ENCODE measurements around the gene DSCAML1. TPM values are rescaled to one million over a fixed set of nuclear protein-coding genes. Genes with fewer than 3 reads are reported as not detected.

Gene DSCAML1
- total and polyA plus RNA-seq, 5 donors from 2014 or later, result 0.08 to 1.6 (median 0.30) TPM; not detected in 1

GRCh38 chr11:117588166-117588810 lies 208.7 kb downstream of the DSCAML1 start:
- Histone ChIP-seq H3K27ac (ENCODE audit: insufficient read depth, low read length, poor library complexity, severe bottlenecking) (no peak overlapping the region), H3K9me3 (ENCODE audit: control insufficient read depth in 2 of 2, low read length in 2 of 2) (no peaks in the 10 kb centered on the region), H3K4me1 (ENCODE audit: control insufficient read depth, insufficient read depth, low read length, poor library complexity, severe bottlenecking) (no peaks in the 10 kb centered on the region), H3K36me3 (ENCODE audit: control insufficient read depth, insufficient read depth, low read length) (no peaks in the 10 kb centered on the region), H3K27me3 (ENCODE audit: control insufficient read depth, insufficient read depth, low read length) (no peaks in the 10 kb centered on the region), H3K4me3 (ENCODE audit: low read depth, low read length) (no peak overlapping the region)
- H3K27ac Mint-ChIP-seq, result no peak overlapping the region
- peaks cover 25% of the 10 kb centered on the region for H3K27me3 Mint-ChIP-seq
- H3K36me3 Mint-ChIP-seq, result no peaks in the 10 kb centered on the region
- ATAC-seq (ENCODE audit: low read depth in 2 of 2) (no peak), DNase-seq (no peak)
- H3K9me3 Mint-ChIP-seq, result no peaks in the 10 kb centered on the region
- no peaks in the 10 kb centered on the region for H3K4me1 Mint-ChIP-seq
- H3K4me3 Mint-ChIP-seq, result no peak overlapping the region

- Mint-ChIP-seq H3K4me3 (no peak overlapping the region), H3K4me1 (no peaks in the 10 kb centered on the region)
Measured at GRCh38 chr11:117587416-117587815, 209.6 kb downstream of the DSCAML1 start.

GRCh38 chr11:117586392-117586791 lies 210.6 kb downstream of the DSCAML1 start:
- H3K4me3 Mint-ChIP-seq, result no peak overlapping the region
- Histone ChIP-seq H3K4me1 (ENCODE audit: control insufficient read depth, insufficient read depth, low read length, poor library complexity, severe bottlenecking) (no peaks in the 10 kb centered on the region), H3K27ac (ENCODE audit: insufficient read depth, low read length, poor library complexity, severe bottlenecking) (no peak overlapping the region), H3K4me3 (ENCODE audit: low read depth, low read length) (no peak overlapping the region), H3K9me3 (ENCODE audit: control insufficient read depth in 2 of 2, low read length in 2 of 2) (no peaks in the 10 kb centered on the region), H3K36me3 (ENCODE audit: control insufficient read depth, insufficient read depth, low read length) (no peaks in the 10 kb centered on the region), H3K27me3 (ENCODE audit: control insufficient read depth, insufficient read depth, low read length) (no peaks in the 10 kb centered on the region)
- ATAC-seq (ENCODE audit: low read depth in 2 of 2) (no peak), DNase-seq (no peak)
- H3K27me3 Mint-ChIP-seq, result peaks cover 27% of the 10 kb centered on the region
- no peaks in the 10 kb centered on the region for H3K4me1 Mint-ChIP-seq
- no peaks in the 10 kb centered on the region for H3K36me3 Mint-ChIP-seq
- no peaks in the 10 kb centered on the region for H3K9me3 Mint-ChIP-seq
- H3K27ac Mint-ChIP-seq, result no peak overlapping the region

More at GRCh38 chr11:117587416-117587815, 209.6 kb downstream of the DSCAML1 start:
- ATAC-seq (ENCODE audit: low read depth in 2 of 2) (no peak), DNase-seq (no peak)
- H3K27ac Mint-ChIP-seq, result no peak overlapping the region
- H3K36me3 ChIP-seq (ENCODE audit: control insufficient read depth, insufficient read depth, low read length), result no peaks in the 10 kb centered on the region
- H3K4me3 ChIP-seq (ENCODE audit: low read depth, low read length), result no peak overlapping the region
- H3K27me3 Mint-ChIP-seq, result peaks cover 26% of the 10 kb centered on the region
- no peaks in the 10 kb centered on the region for H3K9me3 Mint-ChIP-seq
- no peaks in the 10 kb centered on the region for H3K36me3 Mint-ChIP-seq
- H3K27ac ChIP-seq (ENCODE audit: insufficient read depth, low read length, poor library complexity, severe bottlenecking), result no peak overlapping the region
- H3K27me3 ChIP-seq (ENCODE audit: control insufficient read depth, insufficient read depth, low read length), result no peaks in the 10 kb centered on the region
- no peaks in the 10 kb centered on the region for H3K9me3 ChIP-seq (ENCODE audit: control insufficient read depth in 2 of 2, low read length in 2 of 2)
- H3K4me1 ChIP-seq (ENCODE audit: control insufficient read depth, insufficient read depth, low read length, poor library complexity, severe bottlenecking), result no peaks in the 10 kb centered on the region

- H3K4me3 ChIP-seq (ENCODE audit: low read depth, low read length), result no peak overlapping the region
- H3K27ac ChIP-seq (ENCODE audit: insufficient read depth, low read length, poor library complexity, severe bottlenecking), result no peak overlapping the region
- H3K9me3 Mint-ChIP-seq, result no peaks in the 10 kb centered on the region
- H3K9me3 ChIP-seq (ENCODE audit: control insufficient read depth in 2 of 2, low read length in 2 of 2), result no peaks in the 10 kb centered on the region
- ATAC-seq (ENCODE audit: low read depth in 2 of 2) (no peak), DNase-seq (no peak)
- no peaks in the 10 kb centered on the region for H3K27me3 ChIP-seq (ENCODE audit: control insufficient read depth, insufficient read depth, low read length)
- H3K27me3 Mint-ChIP-seq, result peaks cover 30% of the 10 kb centered on the region
- no peak overlapping the region for H3K27ac Mint-ChIP-seq
- H3K4me3 Mint-ChIP-seq, result no peak overlapping the region
- H3K4me1 ChIP-seq (ENCODE audit: control insufficient read depth, insufficient read depth, low read length, poor library complexity, severe bottlenecking), result no peaks in the 10 kb centered on the region
- H3K36me3 ChIP-seq (ENCODE audit: control insufficient read depth, insufficient read depth, low read length), result no peaks in the 10 kb centered on the region
- no peaks in the 10 kb centered on the region for H3K36me3 Mint-ChIP-seq
- H3K4me1 Mint-ChIP-seq, result no peaks in the 10 kb centered on the region
Measured at GRCh38 chr11:117585631-117586030, 211.4 kb downstream of the DSCAML1 start.

- Mint-ChIP-seq H3K36me3 (no peaks in the 10 kb centered on the region), H3K27ac (no peak overlapping the region), H3K4me1 (no peaks in the 10 kb centered on the region), H3K27me3 (peaks cover 30% of the 10 kb centered on the region), H3K4me3 (no peak overlapping the region), H3K9me3 (no peaks in the 10 kb centered on the region)
- Histone ChIP-seq H3K9me3 (ENCODE audit: control insufficient read depth in 2 of 2, low read length in 2 of 2) (no peaks in the 10 kb centered on the region), H3K4me3 (ENCODE audit: low read depth, low read length) (no peak overlapping the region), H3K27ac (ENCODE audit: insufficient read depth, low read length, poor library complexity, severe bottlenecking) (no peak overlapping the region), H3K4me1 (ENCODE audit: control insufficient read depth, insufficient read depth, low read length, poor library complexity, severe bottlenecking) (no peaks in the 10 kb centered on the region), H3K27me3 (ENCODE audit: control insufficient read depth, insufficient read depth, low read length) (no peaks in the 10 kb centered on the region), H3K36me3 (ENCODE audit: control insufficient read depth, insufficient read depth, low read length) (no peaks in the 10 kb centered on the region)
- DNase-seq (no peak), ATAC-seq (ENCODE audit: low read depth in 2 of 2) (no peak)
Measured at GRCh38 chr11:117584056-117584830, 212.8 kb downstream of the DSCAML1 start.

- no peak for ATAC-seq (ENCODE audit: low read depth in 2 of 2)
- no peaks in the 10 kb centered on the region for H3K9me3 Mint-ChIP-seq
- peak overlapping the region in 1 of 3 donors; percentile 33 for H3K27ac Mint-ChIP-seq
- H3K9me3 ChIP-seq (ENCODE audit: control insufficient read depth in 2 of 2, low read length in 2 of 2), result no peaks in the 10 kb centered on the region
- no peak for DNase-seq
- H3K36me3 ChIP-seq (ENCODE audit: control insufficient read depth, insufficient read depth, low read length), result no peaks in the 10 kb centered on the region
- no peaks in the 10 kb centered on the region for H3K4me1 ChIP-seq (ENCODE audit: control insufficient read depth, insufficient read depth, low read length, poor library complexity, severe bottlenecking)
- H3K27me3 Mint-ChIP-seq, result peaks cover 32% of the 10 kb centered on the region
- no peaks in the 10 kb centered on the region for H3K27me3 ChIP-seq (ENCODE audit: control insufficient read depth, insufficient read depth, low read length)
- no peak overlapping the region for H3K4me3 ChIP-seq (ENCODE audit: low read depth, low read length)
- no peaks in the 10 kb centered on the region for H3K36me3 Mint-ChIP-seq
- no peak overlapping the region for H3K27ac ChIP-seq (ENCODE audit: insufficient read depth, low read length, poor library complexity, severe bottlenecking)
- H3K4me1 Mint-ChIP-seq, result no peaks in the 10 kb centered on the region
- peak overlapping the region in 1 of 4 donors; percentile 78 for H3K4me3 Mint-ChIP-seq
Measured at GRCh38 chr11:117583063-117583801, 213.8 kb downstream of the DSCAML1 start.

- H3K4me1 Mint-ChIP-seq, result no peaks in the 10 kb centered on the region
- ATAC-seq (ENCODE audit: low read depth in 2 of 2) (no peak), DNase-seq (no peak)
- H3K4me3 ChIP-seq (ENCODE audit: low read depth, low read length), result no peak overlapping the region
- H3K4me3 Mint-ChIP-seq, result no peak overlapping the region
- no peak overlapping the region for H3K27ac Mint-ChIP-seq
- H3K36me3 Mint-ChIP-seq, result no peaks in the 10 kb centered on the region
- no peaks in the 10 kb centered on the region for H3K9me3 ChIP-seq (ENCODE audit: control insufficient read depth in 2 of 2, low read length in 2 of 2)
- H3K9me3 Mint-ChIP-seq, result no peaks in the 10 kb centered on the region
- no peaks in the 10 kb centered on the region for H3K4me1 ChIP-seq (ENCODE audit: control insufficient read depth, insufficient read depth, low read length, poor library complexity, severe bottlenecking)
- H3K27me3 Mint-ChIP-seq, result peaks cover 32% of the 10 kb centered on the region
- H3K27ac ChIP-seq (ENCODE audit: insufficient read depth, low read length, poor library complexity, severe bottlenecking), result no peak overlapping the region
- H3K27me3 ChIP-seq (ENCODE audit: control insufficient read depth, insufficient read depth, low read length), result no peaks in the 10 kb centered on the region
- H3K36me3 ChIP-seq (ENCODE audit: control insufficient read depth, insufficient read depth, low read length), result no peaks in the 10 kb centered on the region
Measured at GRCh38 chr11:117582433-117582832, 214.6 kb downstream of the DSCAML1 start.
